Activated CD4-positive, alpha-beta T cell treated with anti-CD3 and anti-CD28 coated beads for 48 hours (primary cell): ENCODE measurements around the gene PRKD2.
"Not testable (repeated sequence)": the region's sequence is repeated elsewhere in the genome, so short reads cannot be mapped to it uniquely, and the experiment has no call there.

Source experiments
- DNase-seq: peaks from one replicate; pipeline ENCODE4 v3.0.0-alpha.2; 2020

Gene PRKD2

GRCh38 chr19:46628970-46629369 lies 87.9 kb downstream of the PRKD2 start:
- DNase-seq, result not testable (repeated sequence)

- no peak for DNase-seq
Measured at GRCh38 chr19:46626446-46626845, 90.5 kb downstream of the PRKD2 start.

DNA sequence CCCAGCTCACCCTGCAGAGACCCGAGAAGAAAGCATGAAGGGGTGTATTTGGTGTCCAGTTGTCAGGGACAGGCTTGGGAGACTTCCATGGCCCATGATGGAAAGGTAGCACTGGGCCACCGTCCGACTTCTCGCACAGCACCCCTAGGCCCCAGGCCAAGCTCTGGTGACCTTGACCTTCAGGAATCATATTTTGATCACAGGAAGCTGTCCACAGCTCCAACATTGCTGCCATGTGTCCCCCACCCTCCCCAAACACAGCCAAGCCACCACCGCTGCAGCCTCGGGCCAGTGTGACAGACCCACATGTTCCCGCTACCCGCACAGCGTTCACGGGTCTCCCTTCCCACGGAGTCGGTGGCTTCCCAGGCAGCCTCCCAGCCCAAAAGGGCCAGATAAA lies 91.2 kb downstream of the PRKD2 start:
- DNase-seq, result no peak

GRCh38 chr19:46624958-46625661 lies 91.8 kb downstream of the PRKD2 start, which contains the start of gene PTGIR:
Gene PTGIR (minus strand): TSS chr19:46625089. CDS start chr19:46624225, 864 bp downstream.
- peak; percentile 66 for DNase-seq
